IMR-90 (cell line): ENCODE data around the gene TRDMT1. TPM values are rescaled to one million over a fixed set of nuclear protein-coding genes. Genes with fewer than 3 reads are reported as not detected.

ENCODE experiments used
- ATAC-seq: fragments of 200-7000 bp; cut with Tn5 transposase; 2 replicates; pipeline ENCODE4 v1.9.1; 2020; ENCODE audit warnings: low read depth, mild to moderate bottlenecking, moderate library complexity
- BruUV-seq: library from RNA; stranded (reverse); fragments of 400-500 nt; replicated peaks from 2 replicates; lab custom pipeline; 2021; lab: Mats Ljungman, UMichigan
- CTCF ChIA-PET: fragments of 300-600 bp; formaldehyde crosslinking; extraction: SDS; loops from one replicate; lab custom pipeline; 2021; ENCODE audit warnings: antibody characterized with exemption; lab: Yijun Ruan, JAX
- POLR2A ChIA-PET: fragments of 300-600 bp; sonication (Branson Sonifier 250); formaldehyde crosslinking; loops from one replicate; lab custom pipeline; 2022; ENCODE audit warnings: antibody characterized with exemption; ENCODE audit not compliant: unreplicated experiment; lab: Charles Lee
- DNase-seq: peaks from one replicate; pipeline ENCODE4 v3.0.0; 2013
- H2AFZ ChIP-seq: replicated peaks from 2 replicates; pipeline ENCODE3; 2013; ENCODE audit warnings: low read length, mild to moderate bottlenecking; ENCODE audit not compliant: poor library complexity
- H2AK5ac ChIP-seq: 2 replicates; pipeline ENCODE4 v1.6.1; 2013; ENCODE audit warnings: low read depth, low read length, inconsistent platforms
- H2AK9ac ChIP-seq: replicated peaks from 2 replicates; pipeline ENCODE3; 2013; ENCODE audit warnings: mild to moderate bottlenecking, low read depth, low read length, moderate library complexity; ENCODE audit not compliant: poor library complexity
- H2BK120ac ChIP-seq: 2 replicates; pipeline ENCODE4 v1.6.1; 2013; ENCODE audit warnings: low read depth, low read length, inconsistent platforms
- H2BK15ac ChIP-seq: 3 replicates; pipeline ENCODE4 v1.6.1; 2013; ENCODE audit warnings: low read depth, low read length, inconsistent platforms
- H2BK20ac ChIP-seq: 2 replicates; pipeline ENCODE4 v1.6.1; 2013; ENCODE audit warnings: low read depth, mild to moderate bottlenecking, inconsistent platforms, low read length, moderate library complexity
- H2BK5ac ChIP-seq: 2 replicates; pipeline ENCODE4 v1.6.1; 2013; ENCODE audit warnings: mild to moderate bottlenecking, low read depth, low read length, inconsistent platforms; ENCODE audit not compliant: poor library complexity, severe bottlenecking
- H3K14ac ChIP-seq: replicated peaks from 2 replicates; pipeline ENCODE4 v1.6.1; 2013; ENCODE audit warnings: low read depth, low read length, inconsistent platforms
- H3K18ac ChIP-seq: 2 replicates; pipeline ENCODE4 v1.6.1; 2013; ENCODE audit warnings: low read depth, low read length, control low read depth
- H3K23ac ChIP-seq: 2 replicates; pipeline ENCODE4 v1.6.1; 2013; ENCODE audit warnings: low read depth, low read length, inconsistent platforms
- H3K27ac ChIP-seq: 2 replicates; pipeline ENCODE4 v1.5.1; 2013; ENCODE audit warnings: mild to moderate bottlenecking, control low read depth, low read length; ENCODE audit not compliant: insufficient read depth
- H3K27me3 ChIP-seq: 2 replicates; pipeline ENCODE4 v1.6.1; 2013; ENCODE audit warnings: low read length; ENCODE audit not compliant: control insufficient read depth, insufficient read depth
- H3K36me3 ChIP-seq: 2 replicates; pipeline ENCODE4 v1.6.1; 2013; ENCODE audit warnings: low read length, mixed read lengths; ENCODE audit not compliant: control insufficient read depth, insufficient read depth
- H3K4ac ChIP-seq: 2 replicates; pipeline ENCODE4 v1.6.1; 2013; ENCODE audit warnings: low read depth, low read length, inconsistent platforms
- H3K4me1 ChIP-seq: 2 replicates; pipeline ENCODE4 v1.6.1; 2013; ENCODE audit warnings: low read length, mixed read lengths; ENCODE audit not compliant: control insufficient read depth, insufficient read depth
- H3K4me2 ChIP-seq: 2 replicates; pipeline ENCODE4 v1.6.1; 2013; ENCODE audit warnings: low read depth, mild to moderate bottlenecking, control low read depth, low read length, moderate library complexity
- H3K4me3 ChIP-seq: 2 replicates; pipeline ENCODE4 v1.5.1; 2013; ENCODE audit warnings: low read depth, mild to moderate bottlenecking, control low read depth, low read length, moderate library complexity; ENCODE audit not compliant: insufficient read depth
- H3K56ac ChIP-seq: 2 replicates; pipeline ENCODE4 v1.6.1; 2013; ENCODE audit warnings: low read length, inconsistent platforms; ENCODE audit not compliant: insufficient read depth; ENCODE audit errors: extremely low read depth
- H3K79me1 ChIP-seq, 2 experiments: 2 replicates each; pipeline ENCODE4 v1.6.1; 2013; ENCODE audit warnings: low read length in 2 of 2, inconsistent platforms in 1 of 2, low read depth in 1 of 2
- H3K9ac ChIP-seq: 2 replicates; pipeline ENCODE4 v1.6.1; 2013; ENCODE audit warnings: low read depth, low read length, control low read depth
- H3K9me1 ChIP-seq: 2 replicates; pipeline ENCODE4 v1.6.1; 2013; ENCODE audit warnings: low read length, inconsistent platforms; ENCODE audit not compliant: insufficient read depth
- H3K9me3 ChIP-seq: 2 replicates; pipeline ENCODE4 v1.6.1; 2013; ENCODE audit warnings: low read length; ENCODE audit not compliant: control insufficient read depth, insufficient read depth
- H4K20me1 ChIP-seq: 2 replicates; pipeline ENCODE4 v1.6.1; 2013; ENCODE audit warnings: low read length, inconsistent platforms; ENCODE audit not compliant: insufficient read depth
- H4K5ac ChIP-seq: 2 replicates; pipeline ENCODE4 v1.6.1; 2013; ENCODE audit warnings: mild to moderate bottlenecking, low read depth, low read length, control low read depth
- H4K8ac ChIP-seq, 2 experiments: 2 replicates each; pipeline ENCODE4 v1.6.1; 2013; ENCODE audit warnings: low read depth in 2 of 2, low read length in 2 of 2, control low read depth in 1 of 2, inconsistent platforms in 1 of 2
- H4K91ac ChIP-seq: 2 replicates; pipeline ENCODE4 v1.6.1; 2013; ENCODE audit warnings: low read depth, low read length, inconsistent platforms; ENCODE audit not compliant: insufficient read depth
- BHLHE40 ChIP-seq: fragments of 150-350 bp; IDR thresholded peaks from 2 replicates; pipeline ENCODE4 v1.6.1; 2016; ENCODE audit warnings: mild to moderate bottlenecking, low read depth, low read length
- CEBPB ChIP-seq: IDR thresholded peaks from 2 replicates; pipeline ENCODE4 v1.6.1; 2012; ENCODE audit warnings: low read depth, low read length, improper control_type of control experiment
- CHD1 ChIP-seq: IDR thresholded peaks from 2 replicates; pipeline ENCODE4 v1.6.1; 2012; ENCODE audit warnings: low read depth, low read length, improper control_type of control experiment
- CTCF ChIP-seq: conservative IDR thresholded peaks from 2 replicates; pipeline ENCODE4 v1.5.1; 2012; ENCODE audit warnings: mild to moderate bottlenecking, low read depth, low read length, improper control_type of control experiment
- ELK1 ChIP-seq: fragments of 150-350 bp; IDR thresholded peaks from 2 replicates; pipeline ENCODE4 v1.6.1; 2016; ENCODE audit warnings: low read depth, mild to moderate bottlenecking, low read length, moderate library complexity, borderline replicate concordance
- FOS ChIP-seq: fragments of 150-350 bp; IDR thresholded peaks from 2 replicates; pipeline ENCODE4 v1.6.1; 2016; ENCODE audit warnings: low read depth, low read length
- MAFK ChIP-seq: IDR thresholded peaks from 2 replicates; pipeline ENCODE4 v1.6.1; 2012; ENCODE audit warnings: low read depth, low read length, improper control_type of control experiment
- MAZ ChIP-seq: IDR thresholded peaks from 2 replicates; pipeline ENCODE4 v1.6.1; 2012; ENCODE audit warnings: low read depth, mild to moderate bottlenecking, low read length, improper control_type of control experiment, moderate library complexity, borderline replicate concordance
- MXI1 ChIP-seq: IDR thresholded peaks from 2 replicates; pipeline ENCODE4 v1.6.1; 2012; ENCODE audit warnings: low read depth, mild to moderate bottlenecking, low read length, moderate library complexity, borderline replicate concordance
- NFE2L2 ChIP-seq: fragments of 150-350 bp; IDR thresholded peaks from 2 replicates; pipeline ENCODE4 v1.6.1; 2016; ENCODE audit warnings: low read depth, mild to moderate bottlenecking, low read length
- POLR2A ChIP-seq: IDR thresholded peaks from 2 replicates; pipeline ENCODE4 v1.6.1; 2012; ENCODE audit warnings: mild to moderate bottlenecking, low read depth, low read length
- RAD21 ChIP-seq: IDR thresholded peaks from 2 replicates; pipeline ENCODE4 v1.6.1; 2012; ENCODE audit warnings: low read length, improper control_type of control experiment
- RCOR1 ChIP-seq: IDR thresholded peaks from 2 replicates; pipeline ENCODE4 v1.6.1; 2012; ENCODE audit warnings: mild to moderate bottlenecking, low read length, improper control_type of control experiment; ENCODE audit not compliant: insufficient replicate concordance
- RFX5 ChIP-seq: IDR thresholded peaks from 2 replicates; pipeline ENCODE4 v1.8.0; 2012; ENCODE audit warnings: low read depth, mild to moderate bottlenecking, low read length, moderate library complexity
- SMC3 ChIP-seq: fragments of 150-350 bp; IDR thresholded peaks from 2 replicates; pipeline ENCODE4 v1.6.1; 2016; ENCODE audit warnings: low read depth, mild to moderate bottlenecking, antibody characterized with exemption, low read length, moderate library complexity
- USF2 ChIP-seq: fragments of 150-350 bp; IDR thresholded peaks from 2 replicates; pipeline ENCODE4 v1.6.1; 2017; ENCODE audit warnings: mild to moderate bottlenecking, antibody characterized with exemption, low read length, low read depth
- WGBS, 2 experiments: methylation state at CpG; one replicate each; pipeline versions ENCODE4 v1.1.5 to v1.1.7; 2013; ENCODE audit warnings: missing lambda C conversion rate in 2 of 2; ENCODE audit not compliant: insufficient read length in 1 of 2; ENCODE audit errors: extremely low coverage in 2 of 2; 5-methylcytosine and 5-hydroxymethylcytosine counted together
- dilution Hi-C: fragments of 300-500 bp; cut with HindIII; formaldehyde crosslinking; loops from one replicate; pipeline ENCODE4 v1.14.3; 2018; ENCODE audit warnings: low sequenced_read_pairs; ENCODE audit not compliant: unreplicated experiment
- in situ Hi-C: fragments of 300-500 bp; cut with MboI; formaldehyde crosslinking; loops from 3 replicates; pipeline ENCODE4 v1.14.3; 2019; ENCODE audit warnings: low sequenced_read_pairs, inconsistent platforms, mixed read lengths
- intact Hi-C: fragments of 100-400 bp; cut with micrococcal nuclease; formaldehyde crosslinking; loops from 2 replicates; pipeline ENCODE4 v1.10.0; 2022
- polyA plus RNA-seq, 3 experiments: library from polyadenylated mRNA; depleted of rRNA; stranded (reverse); fragments of >200 nt; gene quantifications; 2 replicates each; pipeline ENCODE4 v1.2.3, GENCODE V29; 2012; ENCODE audit warnings: low replicate concordance in 1 of 3
- total RNA-seq: library from RNA; depleted of rRNA; stranded (reverse); fragments of >200 nt; gene quantifications from 2 replicates; pipeline ENCODE4 v1.2.3, GENCODE V29; 2012

TRDMT1 gene
- total and polyA plus RNA-seq, 2 of the 4 experiments (the other 2 are of a cell fraction): 2.1 to 4.7 TPM

GRCh38 chr10:17125206-17125893 is 76.1 kb downstream of the TRDMT1 start:
- Histone ChIP-seq H3K4me3 (no peak overlapping the region), H3K14ac (no peak overlapping the region; the same call in 1 of the 2 replicates), H3K36me3 (no peaks in the 10 kb centered on the region), H4K5ac (no peak overlapping the region), H3K56ac (no peak overlapping the region), H3K9me1 (peaks cover 7% of the 10 kb centered on the region; the same call in 1 of the 2 replicates), H4K20me1 (no peaks in the 10 kb centered on the region; the same call in 1 of the 2 replicates), H3K27ac (no peak overlapping the region), H4K8ac (no peak overlapping the region), H3K9ac (no peak overlapping the region), H2AFZ (no peak overlapping the region), H3K4me2 (no peak overlapping the region), H2BK20ac (no peak overlapping the region), H3K79me1 (0 out of 4 replicates have a peak, but pooled peaks cover 0 to 2% of the 10 kb centered on the region in 2 experiments), H3K9me3 (no peaks in the 10 kb centered on the region), H2AK5ac (no peak overlapping the region), H2BK120ac (no peak overlapping the region), H3K4me1 (peaks cover 6% of the 10 kb centered on the region), H2BK5ac (no peak overlapping the region), H2BK15ac (no peak overlapping the region), H3K18ac (no peak overlapping the region), H3K4ac (no peak overlapping the region), H4K91ac (no peak overlapping the region), H3K23ac (no peak overlapping the region), H2AK9ac (no peak overlapping the region), H3K27me3 (no peaks in the 10 kb centered on the region)
- in situ Hi-C loops: no loop called here
- ATAC-seq (no peak), DNase-seq (no peak)
- ChIA-PET CTCF (no interaction called here), POLR2A (no interaction called here)
- no CpG with 5 or more reads among the region's 5 CpGs for WGBS, 2 experiments
- intact Hi-C loops: no loop called here
- dilution Hi-C loops: no loop called here
- no peak for TF ChIP-seq ELK1
- no peak for TF ChIP-seq RFX5
- TF ChIP-seq CTCF: no peak
- TF ChIP-seq MXI1: no peak
- TF ChIP-seq USF2: no peak
- no peak for TF ChIP-seq RAD21
- no peak for TF ChIP-seq NFE2L2
- no peak for TF ChIP-seq CHD1
- TF ChIP-seq RCOR1: no peak
- no peak for TF ChIP-seq SMC3
- TF ChIP-seq BHLHE40: no peak
- no peak for TF ChIP-seq CEBPB
- no peak for TF ChIP-seq FOS
- no peak for TF ChIP-seq MAFK
- no peak for TF ChIP-seq MAZ
- no peak for TF ChIP-seq POLR2A
- BruUV-seq: no TSS peak
